ENCODE results near the gene LAGE3. TPM values are rescaled to one million over a fixed set of nuclear protein-coding genes. Genes with fewer than 3 reads are reported as not detected.

The LAGE3 gene
- total RNA-seq, 4 donors from 2014 or later: 4.7 to 19.4 (median 13.1) TPM; not detected in 1

GRCh38 chrX:154495472-154495922 lies 16.4 kb upstream of the LAGE3 start:
- no peaks in the 10 kb centered on the region for H3K4me1 ChIP-seq
- no peak for TF ChIP-seq CTCF (IDR thresholded peaks at IDR 0.05)
- no peak for TF ChIP-seq POLR2A (IDR thresholded peaks at IDR 0.05)
- intact Hi-C loops (cut with DNase I; ENCODE audit: low total_unique reads): no loop called here
- H3K27me3 ChIP-seq: no peaks in the 10 kb centered on the region
- no peaks in the 10 kb centered on the region for H3K9me3 ChIP-seq
- no peaks in the 10 kb centered on the region for H3K36me3 ChIP-seq
- no peak overlapping the region for H3K4me3 ChIP-seq
- H3K27ac ChIP-seq: no peak overlapping the region
- no peak for DNase-seq

GRCh38 chrX:154494715-154495114 lies 15.6 kb upstream of the LAGE3 start:
- TF ChIP-seq POLR2A (IDR thresholded peaks at IDR 0.05): no peak
- TF ChIP-seq CTCF (IDR thresholded peaks at IDR 0.05): no peak
- H3K36me3 ChIP-seq: no peaks in the 10 kb centered on the region
- H3K9me3 ChIP-seq: no peaks in the 10 kb centered on the region
- H3K4me3 ChIP-seq: no peak overlapping the region
- H3K27ac ChIP-seq: no peak overlapping the region
- intact Hi-C loops (cut with DNase I; ENCODE audit: low total_unique reads): no loop called here
- no peaks in the 10 kb centered on the region for H3K27me3 ChIP-seq
- DNase-seq: no peak
- H3K4me1 ChIP-seq: no peaks in the 10 kb centered on the region

GRCh38 chrX:154490414-154491083 lies 11.5 kb upstream of the LAGE3 start, which contains the start of gene SLC10A3:
Gene SLC10A3 (minus strand): TSS chrX:154490629. CDS start chrX:154488940, 1,689 bp downstream.
- H3K4me1 ChIP-seq: no peaks in the 10 kb centered on the region
- peak within 1 kb of the TSS; percentile 74 to 93 for H3K27ac ChIP-seq
- H3K36me3 ChIP-seq: no peaks in the 10 kb centered on the region
- intact Hi-C loops (cut with DNase I; ENCODE audit: low total_unique reads): no loop called here
- H3K27me3 ChIP-seq: no peaks in the 10 kb centered on the region
- DNase-seq: peak; percentile 91 to 92
- TF ChIP-seq POLR2A (IDR thresholded peaks at IDR 0.05) (peak; percentile 70 to 94), CTCF (IDR thresholded peaks at IDR 0.05) (no peak)
- H3K4me3 ChIP-seq: peak within 1 kb of the TSS; percentile 37 to 65
- no peaks in the 10 kb centered on the region for H3K9me3 ChIP-seq

GRCh38 chrX:154490021-154490413 lies 10.9 kb upstream of the LAGE3 start:
- no peaks in the 10 kb centered on the region for H3K27me3 ChIP-seq
- TF ChIP-seq CTCF (IDR thresholded peaks at IDR 0.05) (no peak), POLR2A (IDR thresholded peaks at IDR 0.05) (no peak)
- no peaks in the 10 kb centered on the region for H3K9me3 ChIP-seq
- no peaks in the 10 kb centered on the region for H3K4me1 ChIP-seq
- H3K4me3 ChIP-seq: peak overlapping the region; percentile 37 to 65
- H3K27ac ChIP-seq: peak overlapping the region; percentile 74 to 93
- H3K36me3 ChIP-seq: no peaks in the 10 kb centered on the region
- intact Hi-C loops (cut with DNase I; ENCODE audit: low total_unique reads): no loop called here
- peak; percentile 58 to 72 for DNase-seq

- no peak for DNase-seq
- peak overlapping the region in 1 of 2 donors; percentile 65 for H3K4me3 ChIP-seq
- H3K9me3 ChIP-seq: no peaks in the 10 kb centered on the region
- intact Hi-C loops (cut with DNase I; ENCODE audit: low total_unique reads): no loop called here
- H3K27me3 ChIP-seq: no peaks in the 10 kb centered on the region
- H3K27ac ChIP-seq: peak overlapping the region; percentile 74 to 93
- no peaks in the 10 kb centered on the region for H3K36me3 ChIP-seq
- no peak for TF ChIP-seq POLR2A (IDR thresholded peaks at IDR 0.05)
- no peak for TF ChIP-seq CTCF (IDR thresholded peaks at IDR 0.05)
- no peaks in the 10 kb centered on the region for H3K4me1 ChIP-seq
Observed at GRCh38 chrX:154489182-154489581, 10.1 kb upstream of the LAGE3 start.
